Cardiac muscle cell (in vitro differentiated cells and primary cell): ENCODE measurements around the gene UGGT2. TPM values are rescaled to one million over a fixed set of nuclear protein-coding genes. Genes with fewer than 3 reads are reported as not detected.
"Not testable (repeated sequence)": the region's sequence is repeated elsewhere in the genome, so short reads cannot be mapped to it uniquely, and the experiment has no call there.

ENCODE experiments used
- DNase-seq, 2 donors: peaks; one replicate each; pipeline versions ENCODE4 v3.0.0 to v3.0.0-alpha.2; 2010 to 2017; ENCODE audit warnings: low read depth in 1 of 2, low spot score in 1 of 2
- H3K27ac ChIP-seq: fragments of 200-600 bp; sonication (generic); 2 replicates; pipeline ENCODE4 v1.5.1; 2016
- H3K27me3 ChIP-seq: fragments of 200-600 bp; sonication (generic); 2 replicates; pipeline ENCODE4 v1.6.0; 2016; ENCODE audit warnings: control low read depth
- H3K36me3 ChIP-seq: fragments of 200-600 bp; sonication (generic); 2 replicates; pipeline ENCODE4 v1.5.1; 2016; ENCODE audit warnings: control low read depth
- H3K4me1 ChIP-seq: fragments of 200-600 bp; sonication (generic); 2 replicates; pipeline ENCODE4 v1.8.1; 2017; ENCODE audit warnings: low read depth, mild to moderate bottlenecking, mixed run types
- H3K4me3 ChIP-seq: fragments of 200-600 bp; sonication (generic); 2 replicates; pipeline ENCODE4 v1.5.1; 2016; ENCODE audit warnings: mild to moderate bottlenecking
- H3K9me3 ChIP-seq: fragments of 200-600 bp; sonication (generic); 2 replicates; pipeline ENCODE4 v1.5.1; 2017; ENCODE audit warnings: low read depth, mild to moderate bottlenecking, control low read depth
- CTCF ChIP-seq: IDR thresholded peaks from 2 replicates; pipeline ENCODE4 v1.5.1; 2012; ENCODE audit warnings: low read depth, mild to moderate bottlenecking, low read length
- polyA plus RNA-seq: library from polyadenylated mRNA; unstranded; fragments of >200 nt; fragmentation: Nextera tagmentation; extraction: Ambion mirVana; gene quantifications from 2 replicates; pipeline ENCODE4 v1.2.1, GENCODE V29; 2016
- total RNA-seq: library from RNA; depleted of rRNA; stranded (reverse); fragments of >200 nt; gene quantifications from 2 replicates; pipeline ENCODE4 v1.2.3, GENCODE V29; 2016

UGGT2 gene
- total and polyA plus RNA-seq, 2 experiments from 2014 or later = 23.3 to 43.6 TPM

- Histone ChIP-seq H3K27me3 (no peaks in the 10 kb centered on the region), H3K4me1 (no peaks in the 10 kb centered on the region), H3K27ac (no peak overlapping the region), H3K36me3 (no peaks in the 10 kb centered on the region), H3K4me3 (no peak overlapping the region), H3K9me3 (no peaks in the 10 kb centered on the region)
- DNase-seq = no peak
- TF ChIP-seq CTCF = no peak
Observed at GRCh38 chr13:95987841-95988240, 65.4 kb downstream of the UGGT2 start.

GRCh38 chr13:95982144-95982543, 71.1 kb downstream of the UGGT2 start:
- Histone ChIP-seq H3K27me3 (no peaks in the 10 kb centered on the region), H3K36me3 (no peaks in the 10 kb centered on the region), H3K4me1 (no peaks in the 10 kb centered on the region), H3K4me3 (no peak overlapping the region), H3K9me3 (no peaks in the 10 kb centered on the region), H3K27ac (no peak overlapping the region)
- no peak for TF ChIP-seq CTCF
- DNase-seq = no peak

DNA sequence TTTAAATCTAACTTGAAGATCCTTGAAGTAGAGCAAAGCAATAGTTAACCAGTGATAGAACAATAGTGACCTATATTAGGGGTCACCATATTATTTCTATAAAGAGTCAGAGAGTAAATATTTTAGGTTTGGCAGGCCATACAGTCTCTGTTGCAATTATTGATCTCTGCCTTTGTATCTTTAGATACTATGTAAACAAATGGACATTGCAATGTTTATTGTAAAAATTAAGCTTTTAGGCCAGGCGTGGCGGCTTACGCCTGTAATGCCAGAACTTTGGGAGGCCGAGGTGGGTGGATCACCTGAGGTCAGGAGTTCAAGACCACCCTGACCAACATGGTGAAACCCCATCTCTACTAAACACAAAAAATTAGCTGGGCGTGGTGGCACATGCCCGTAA, 80.5 kb downstream of the UGGT2 start:
- H3K4me1 ChIP-seq, DNase-seq, H3K9me3 ChIP-seq, H3K36me3 ChIP-seq, H3K27ac ChIP-seq, H3K27me3 ChIP-seq, H3K4me3 ChIP-seq: not testable (repeated sequence)

- no peaks in the 10 kb centered on the region for H3K27me3 ChIP-seq
- no peak for TF ChIP-seq CTCF
- no peaks in the 10 kb centered on the region for H3K36me3 ChIP-seq
- H3K4me3 ChIP-seq = no peak overlapping the region
- DNase-seq = no peak
- H3K9me3 ChIP-seq = no peaks in the 10 kb centered on the region
- H3K4me1 ChIP-seq = no peaks in the 10 kb centered on the region
- H3K27ac ChIP-seq = no peak overlapping the region
Observed at GRCh38 chr13:95970878-95971277, 82.3 kb downstream of the UGGT2 start.

DNA sequence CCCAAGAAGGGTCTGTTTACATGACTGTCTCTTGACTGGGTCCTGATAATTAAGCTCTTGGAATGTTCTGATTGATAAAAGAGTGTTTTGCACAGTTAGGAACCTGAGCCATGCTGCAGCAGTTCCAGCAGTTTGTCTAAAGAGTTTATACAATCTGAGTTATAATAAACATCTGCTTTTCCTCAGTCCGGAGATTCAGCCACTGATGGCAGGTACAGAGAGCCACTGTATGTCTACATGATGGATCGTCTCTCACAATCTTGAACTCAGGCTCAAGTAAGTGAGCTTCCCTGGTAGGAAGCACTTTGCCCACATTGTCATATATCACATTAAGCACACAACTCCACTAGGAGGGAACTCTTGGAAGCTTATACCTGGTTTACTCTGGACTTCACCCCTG, 84.3 kb downstream of the UGGT2 start:
- no peak for DNase-seq
- TF ChIP-seq CTCF = no peak
- H3K4me1 ChIP-seq = no peaks in the 10 kb centered on the region
- no peak overlapping the region for H3K27ac ChIP-seq
- no peaks in the 10 kb centered on the region for H3K9me3 ChIP-seq
- H3K27me3 ChIP-seq = no peaks in the 10 kb centered on the region
- H3K36me3 ChIP-seq = no peaks in the 10 kb centered on the region
- H3K4me3 ChIP-seq = no peak overlapping the region

DNA sequence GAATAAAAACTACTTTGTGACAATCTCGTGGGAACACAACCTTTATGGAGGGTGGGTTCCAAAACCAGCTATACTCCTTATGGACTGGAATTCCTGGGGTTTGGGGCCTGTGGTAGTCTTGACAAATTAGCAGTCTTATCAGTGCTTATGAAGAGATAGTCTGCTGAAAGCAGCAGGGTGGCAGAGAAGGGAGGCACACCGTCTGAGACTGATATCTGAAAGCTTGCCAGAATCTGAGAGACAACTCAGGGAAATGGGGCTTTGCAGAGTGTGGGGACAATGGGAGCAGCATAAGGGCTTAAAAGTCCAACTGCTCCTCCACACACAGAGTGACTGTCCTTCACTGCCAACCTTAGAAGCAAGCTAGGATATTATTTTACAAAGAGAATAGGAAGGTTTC, 95.9 kb downstream of the UGGT2 start:
- Histone ChIP-seq H3K27me3 (no peaks in the 10 kb centered on the region), H3K36me3 (no peaks in the 10 kb centered on the region), H3K27ac (no peak overlapping the region), H3K4me1 (peaks cover 13% of the 10 kb centered on the region), H3K4me3 (no peak overlapping the region), H3K9me3 (no peaks in the 10 kb centered on the region)
- DNase-seq = peak in 1 of 2 donors; percentile 2
- TF ChIP-seq CTCF = no peak
